Neural progenitor cell (in vitro differentiated cells): ENCODE measurements around the gene ADGRF5. TPM values are rescaled to one million over a fixed set of nuclear protein-coding genes. Genes with fewer than 3 reads are reported as not detected.

ENCODE experiments used
- DNase-seq: peaks from one replicate; pipeline ENCODE4 v3.0.0-alpha.2; 2016; ENCODE audit warnings: low spot score
- H2AFZ ChIP-seq: fragments of 200-600 bp; sonication (generic); replicated peaks from 2 replicates; pipeline ENCODE4 v1.6.1; 2016; ENCODE audit warnings: antibody characterized with exemption
- H3F3A ChIP-seq: fragments of 200-600 bp; sonication (generic); 2 replicates; pipeline ENCODE4 v1.6.1; 2016; ENCODE audit warnings: antibody characterized with exemption, low read depth
- H3K27ac ChIP-seq: fragments of 200-600 bp; sonication (generic); 2 replicates; pipeline ENCODE4 v1.5.1; 2016; ENCODE audit warnings: mild to moderate bottlenecking
- H3K27me3 ChIP-seq: fragments of 200-600 bp; sonication (generic); 2 replicates; pipeline ENCODE4 v1.6.1; 2016; ENCODE audit warnings: mild to moderate bottlenecking, moderate library complexity
- H3K36me3 ChIP-seq: fragments of 200-600 bp; sonication (generic); 2 replicates; pipeline ENCODE4 v1.5.1; 2016
- H3K4me1 ChIP-seq: fragments of 200-600 bp; sonication (generic); 2 replicates; pipeline ENCODE4 v1.6.1; 2016; ENCODE audit warnings: mixed run types
- H3K4me2 ChIP-seq: fragments of 200-600 bp; sonication (generic); 2 replicates; pipeline ENCODE4 v1.6.1; 2016
- H3K4me3 ChIP-seq: fragments of 200-600 bp; sonication (generic); 2 replicates; pipeline ENCODE4 v1.5.1; 2016
- H3K79me2 ChIP-seq: fragments of 200-600 bp; sonication (generic); 2 replicates; pipeline ENCODE4 v1.6.1; 2016; ENCODE audit warnings: low read depth
- H3K9ac ChIP-seq: fragments of 200-600 bp; sonication (generic); 2 replicates; pipeline ENCODE4 v1.6.1; 2016
- H3K9me3 ChIP-seq: fragments of 200-600 bp; sonication (generic); 2 replicates; pipeline ENCODE4 v1.5.1; 2016; ENCODE audit warnings: low read depth
- H4K20me1 ChIP-seq: fragments of 200-600 bp; sonication (generic); 2 replicates; pipeline ENCODE4 v1.6.1; 2016; ENCODE audit warnings: low read depth
- H3K27ac Mint-ChIP-seq: 3 replicates; pipeline ENCODE4 v1.8.0; 2021; ENCODE audit warnings: mixed read lengths
- H3K27me3 Mint-ChIP-seq: 2 replicates; pipeline ENCODE4 v1.8.0; 2022; ENCODE audit warnings: low read depth, mild to moderate bottlenecking, inconsistent platforms, moderate library complexity, mixed read lengths; ENCODE audit not compliant: insufficient read depth
- H3K36me3 Mint-ChIP-seq: 3 replicates; pipeline ENCODE4 v1.8.0; 2021; ENCODE audit warnings: mixed read lengths
- H3K4me1 Mint-ChIP-seq: 3 replicates; pipeline ENCODE4 v1.8.0; 2021; ENCODE audit warnings: mixed read lengths
- H3K4me3 Mint-ChIP-seq: 3 replicates; pipeline ENCODE4 v1.8.0; 2021; ENCODE audit warnings: mild to moderate bottlenecking, moderate library complexity, mixed read lengths
- H3K9me3 Mint-ChIP-seq: 3 replicates; pipeline ENCODE4 v1.8.0; 2020; ENCODE audit warnings: mixed read lengths
- EZH2 ChIP-seq: fragments of 200-600 bp; sonication (generic); IDR thresholded peaks from 2 replicates; pipeline ENCODE4 v1.6.1; 2017; ENCODE audit warnings: antibody characterized with exemption, mild to moderate bottlenecking, moderate library complexity
- EZH2phosphoT487 ChIP-seq: fragments of 200-600 bp; sonication (generic); IDR thresholded peaks from 2 replicates; pipeline ENCODE4 v1.6.1; 2017; ENCODE audit warnings: antibody characterized with exemption
- total RNA-seq: library from RNA; depleted of rRNA; stranded (reverse); fragments of >200 nt; gene quantifications from 2 replicates; pipeline ENCODE4 v1.2.3, GENCODE V29; 2015; ENCODE audit warnings: low replicate concordance
- TF ChIP-seq, protein P1 (sequence below): fragments of 200-600 bp; sonication (generic); IDR thresholded peaks from 2 replicates; pipeline ENCODE4 v1.5.1; 2017; ENCODE audit warnings: antibody characterized with exemption, mild to moderate bottlenecking

ADGRF5 gene
- total RNA-seq, 1 donor from 2014 or later: not detected

DNA sequence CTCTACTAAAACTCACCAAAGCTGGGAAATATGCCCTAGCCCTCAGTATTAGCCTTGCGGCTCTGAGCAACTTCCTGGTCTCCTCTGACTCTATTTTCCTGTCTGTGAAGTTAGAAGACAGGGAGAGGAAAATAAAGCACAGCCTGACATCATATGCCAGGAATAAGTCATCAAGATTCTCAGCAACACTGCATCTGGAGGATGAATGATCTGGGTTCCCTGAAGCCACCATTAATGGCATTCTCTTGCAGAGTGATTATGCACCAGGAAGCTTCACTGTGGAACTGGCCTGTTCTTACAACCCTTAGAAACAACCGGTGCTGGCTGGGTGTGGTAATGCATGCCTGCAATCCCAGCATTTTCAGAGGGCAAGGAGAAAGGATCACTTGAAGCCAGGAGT, 12.4 kb downstream of the ADGRF5 start:
- H3K9ac ChIP-seq: no peak overlapping the region
- Mint-ChIP-seq H3K36me3 (no peaks in the 10 kb centered on the region), H3K4me3 (no peak overlapping the region), H3K27ac (no peak overlapping the region), H3K9me3 (no peaks in the 10 kb centered on the region), H3K4me1 (peaks cover 2% of the 10 kb centered on the region), H3K27me3 (no peaks in the 10 kb centered on the region)
- no peaks in the 10 kb centered on the region for H3K36me3 ChIP-seq
- no peak overlapping the region for H3K4me3 ChIP-seq
- peaks cover 27% of the 10 kb centered on the region for H3K4me1 ChIP-seq
- DNase-seq: no peak
- no peak overlapping the region for H3K4me2 ChIP-seq
- no peaks in the 10 kb centered on the region for H4K20me1 ChIP-seq
- no peaks in the 10 kb centered on the region for H3K27me3 ChIP-seq
- no peak for TF ChIP-seq EZH2phosphoT487
- TF ChIP-seq EZH2: no peak
- TF ChIP-seq, protein P1, sequence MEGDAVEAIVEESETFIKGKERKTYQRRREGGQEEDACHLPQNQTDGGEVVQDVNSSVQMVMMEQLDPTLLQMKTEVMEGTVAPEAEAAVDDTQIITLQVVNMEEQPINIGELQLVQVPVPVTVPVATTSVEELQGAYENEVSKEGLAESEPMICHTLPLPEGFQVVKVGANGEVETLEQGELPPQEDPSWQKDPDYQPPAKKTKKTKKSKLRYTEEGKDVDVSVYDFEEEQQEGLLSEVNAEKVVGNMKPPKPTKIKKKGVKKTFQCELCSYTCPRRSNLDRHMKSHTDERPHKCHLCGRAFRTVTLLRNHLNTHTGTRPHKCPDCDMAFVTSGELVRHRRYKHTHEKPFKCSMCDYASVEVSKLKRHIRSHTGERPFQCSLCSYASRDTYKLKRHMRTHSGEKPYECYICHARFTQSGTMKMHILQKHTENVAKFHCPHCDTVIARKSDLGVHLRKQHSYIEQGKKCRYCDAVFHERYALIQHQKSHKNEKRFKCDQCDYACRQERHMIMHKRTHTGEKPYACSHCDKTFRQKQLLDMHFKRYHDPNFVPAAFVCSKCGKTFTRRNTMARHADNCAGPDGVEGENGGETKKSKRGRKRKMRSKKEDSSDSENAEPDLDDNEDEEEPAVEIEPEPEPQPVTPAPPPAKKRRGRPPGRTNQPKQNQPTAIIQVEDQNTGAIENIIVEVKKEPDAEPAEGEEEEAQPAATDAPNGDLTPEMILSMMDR: no peak
- no peaks in the 10 kb centered on the region for H3K79me2 ChIP-seq
- H3K9me3 ChIP-seq: no peaks in the 10 kb centered on the region
- H3F3A ChIP-seq: peaks cover 4% of the 10 kb centered on the region
- no peak overlapping the region for H2AFZ ChIP-seq
- H3K27ac ChIP-seq: no peak overlapping the region

DNA sequence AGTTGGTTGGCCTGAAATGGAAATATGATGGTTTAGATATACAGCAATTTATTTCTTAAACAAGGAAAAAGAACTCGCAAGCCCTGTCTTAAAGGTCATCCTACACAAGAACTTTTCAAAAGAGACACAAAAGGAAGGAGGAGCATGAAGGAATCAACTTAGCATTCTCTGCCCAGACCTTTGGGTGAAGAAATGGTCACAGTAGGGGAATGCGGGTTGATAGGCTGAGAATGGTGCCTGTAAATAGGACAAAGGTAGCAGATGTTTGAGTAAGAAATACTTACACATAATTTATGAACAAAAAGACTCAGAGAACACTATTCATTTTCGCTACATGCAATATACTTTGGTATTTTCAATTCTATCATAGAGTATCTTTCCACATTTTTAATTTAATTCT, 15.0 kb downstream of the ADGRF5 start:
- Mint-ChIP-seq H3K27ac (no peak overlapping the region), H3K27me3 (no peaks in the 10 kb centered on the region), H3K4me1 (no peaks in the 10 kb centered on the region), H3K36me3 (no peaks in the 10 kb centered on the region), H3K4me3 (no peak overlapping the region), H3K9me3 (no peaks in the 10 kb centered on the region)
- H3K27me3 ChIP-seq: no peaks in the 10 kb centered on the region
- TF ChIP-seq EZH2 (no peak), EZH2phosphoT487 (no peak)
- TF ChIP-seq, protein P1: no peak
- no peaks in the 10 kb centered on the region for H3K9me3 ChIP-seq
- no peak overlapping the region for H3K9ac ChIP-seq
- no peak overlapping the region for H2AFZ ChIP-seq
- peaks cover 4% of the 10 kb centered on the region for H3F3A ChIP-seq
- H3K79me2 ChIP-seq: no peaks in the 10 kb centered on the region
- H3K36me3 ChIP-seq: no peaks in the 10 kb centered on the region
- DNase-seq: no peak
- no peak overlapping the region for H3K4me3 ChIP-seq
- H3K4me2 ChIP-seq: peak overlapping the region; percentile 34
- H3K27ac ChIP-seq: no peak overlapping the region
- peaks cover 22% of the 10 kb centered on the region for H3K4me1 ChIP-seq
- H4K20me1 ChIP-seq: no peaks in the 10 kb centered on the region

DNA sequence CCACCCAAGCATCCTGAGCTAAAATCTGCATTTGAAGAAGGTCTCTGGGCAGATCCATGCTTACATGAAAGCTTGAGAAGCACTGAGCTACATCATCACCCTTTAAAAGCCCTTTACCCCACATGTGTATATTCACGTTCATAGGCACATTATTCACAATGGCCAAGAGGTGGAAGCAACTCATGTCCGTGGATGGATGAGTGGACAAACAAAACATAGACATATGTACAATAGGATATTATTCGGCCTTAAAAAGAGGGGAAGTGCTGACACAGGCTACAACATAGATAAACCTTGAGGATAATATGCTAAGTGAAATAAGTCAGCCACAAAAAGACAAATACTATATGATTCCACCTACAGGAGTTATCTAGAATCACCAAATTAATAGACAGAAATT, 17.6 kb downstream of the ADGRF5 start:
- H3K9me3 Mint-ChIP-seq: no peaks in the 10 kb centered on the region
- H3K36me3 Mint-ChIP-seq: no peaks in the 10 kb centered on the region
- no peaks in the 10 kb centered on the region for H3K27me3 ChIP-seq
- no peak overlapping the region for H3K4me2 ChIP-seq
- H3K36me3 ChIP-seq: no peaks in the 10 kb centered on the region
- no peak overlapping the region for H2AFZ ChIP-seq
- peaks cover 22% of the 10 kb centered on the region for H3K4me1 ChIP-seq
- peaks cover 4% of the 10 kb centered on the region for H3F3A ChIP-seq
- H3K4me1 Mint-ChIP-seq: no peaks in the 10 kb centered on the region
- H3K27ac Mint-ChIP-seq: no peak overlapping the region
- no peak overlapping the region for H3K4me3 Mint-ChIP-seq
- H3K4me3 ChIP-seq: no peak overlapping the region
- no peaks in the 10 kb centered on the region for H3K79me2 ChIP-seq
- H4K20me1 ChIP-seq: no peaks in the 10 kb centered on the region
- H3K27me3 Mint-ChIP-seq: peaks cover 5% of the 10 kb centered on the region
- TF ChIP-seq, protein P1: no peak
- no peak for TF ChIP-seq EZH2phosphoT487
- no peak for TF ChIP-seq EZH2
- no peaks in the 10 kb centered on the region for H3K9me3 ChIP-seq
- no peak for DNase-seq
- no peak overlapping the region for H3K27ac ChIP-seq
- no peak overlapping the region for H3K9ac ChIP-seq

DNA sequence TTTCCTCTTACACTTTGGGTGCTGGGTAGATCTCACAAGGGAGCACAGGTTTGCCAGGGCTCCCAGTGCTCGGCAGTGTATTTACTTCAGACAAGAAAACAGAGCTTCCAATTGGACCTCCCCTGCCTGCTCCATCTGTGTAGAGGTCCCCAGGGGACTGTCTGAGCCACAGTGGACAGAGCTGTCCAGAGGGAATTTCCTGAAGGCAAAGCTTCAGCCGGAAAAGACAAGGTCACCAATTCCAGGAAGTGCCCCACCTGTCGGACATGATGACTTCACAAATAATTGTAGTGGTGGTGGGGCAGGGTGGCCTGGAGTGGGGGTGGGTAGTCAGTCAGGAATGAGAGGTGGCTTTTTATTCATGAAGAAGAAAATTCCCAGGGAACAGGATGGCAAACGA, 18.6 kb downstream of the ADGRF5 start:
- no peaks in the 10 kb centered on the region for H3K9me3 Mint-ChIP-seq
- DNase-seq: no peak
- no peaks in the 10 kb centered on the region for H4K20me1 ChIP-seq
- H3K9ac ChIP-seq: no peak overlapping the region
- peaks cover 4% of the 10 kb centered on the region for H3F3A ChIP-seq
- peaks cover 19% of the 10 kb centered on the region for H3K4me1 ChIP-seq
- no peaks in the 10 kb centered on the region for H3K9me3 ChIP-seq
- H3K4me3 Mint-ChIP-seq: no peak overlapping the region
- no peak overlapping the region for H3K27ac Mint-ChIP-seq
- H3K27me3 Mint-ChIP-seq: peaks cover 5% of the 10 kb centered on the region
- no peak overlapping the region for H3K27ac ChIP-seq
- no peaks in the 10 kb centered on the region for H3K4me1 Mint-ChIP-seq
- TF ChIP-seq EZH2phosphoT487 (no peak), EZH2 (no peak)
- TF ChIP-seq, protein P1: no peak
- H3K4me2 ChIP-seq: no peak overlapping the region
- no peaks in the 10 kb centered on the region for H3K36me3 ChIP-seq
- H3K36me3 Mint-ChIP-seq: no peaks in the 10 kb centered on the region
- H2AFZ ChIP-seq: no peak overlapping the region
- H3K4me3 ChIP-seq: no peak overlapping the region
- no peaks in the 10 kb centered on the region for H3K79me2 ChIP-seq
- no peaks in the 10 kb centered on the region for H3K27me3 ChIP-seq
